Suprapubic skin (tissue), 4 donors: ENCODE measurements around the gene PLA2G4B. TPM values are rescaled to one million over a fixed set of nuclear protein-coding genes. Genes with fewer than 3 reads are reported as not detected.

Experiments
- DNase-seq, 2 donors: peaks; one replicate each; pipeline ENCODE4 v3.0.0-alpha.2; 2019; ENCODE audit warnings: low spot score in 2 of 2
- H3K27ac ChIP-seq: fragments of 200-600 bp; sonication (generic); one replicate; pipeline ENCODE4 v1.5.1; 2019
- H3K27me3 ChIP-seq: fragments of 200-600 bp; sonication (generic); one replicate; pipeline ENCODE4 v1.5.1; 2019
- H3K36me3 ChIP-seq: fragments of 200-600 bp; sonication (generic); one replicate; pipeline ENCODE4 v1.5.1; 2019
- H3K4me1 ChIP-seq: fragments of 200-600 bp; sonication (generic); one replicate; pipeline ENCODE4 v1.5.1; 2019
- H3K4me3 ChIP-seq: fragments of 200-600 bp; sonication (generic); one replicate; pipeline ENCODE4 v1.5.1; 2019; ENCODE audit warnings: mild to moderate bottlenecking
- H3K9me3 ChIP-seq: fragments of 200-600 bp; sonication (generic); one replicate; pipeline ENCODE4 v1.5.1; 2019
- CTCF ChIP-seq, 2 donors: fragments of 200-600 bp in 1 of 2; fragments of 450-650 bp in 1 of 2; sonication (generic) in 1 of 2; IDR thresholded peaks; one replicate each; pipeline ENCODE4 v1.5.1; 2016 to 2019; ENCODE audit warnings: antibody characterized with exemption in 2 of 2, mild to moderate bottlenecking in 1 of 2, moderate library complexity in 1 of 2
- EP300 ChIP-seq: sonication (generic); formaldehyde crosslinking; IDR thresholded peaks from one replicate; pipeline ENCODE4 v1.6.1; 2017; ENCODE audit warnings: antibody characterized with exemption
- POLR2A ChIP-seq, 2 donors: fragments of 450-650 bp; IDR thresholded peaks; one replicate each; pipeline ENCODE4 v1.6.1; 2017; ENCODE audit warnings: antibody characterized with exemption in 2 of 2, mild to moderate bottlenecking in 2 of 2, moderate library complexity in 2 of 2
- POLR2AphosphoS5 ChIP-seq, 3 donors: sonication (generic); formaldehyde crosslinking; IDR thresholded peaks; one replicate each; pipeline ENCODE4 v1.6.1; 2017; ENCODE audit warnings: antibody characterized with exemption in 3 of 3
- WGBS: methylation state at CpG from one replicate; pipeline ENCODE4 v1.1.5; 2018; 5-methylcytosine and 5-hydroxymethylcytosine counted together
- total RNA-seq, 4 donors: library from RNA; depleted of rRNA; stranded (reverse); fragments of >200 nt; gene quantifications; one replicate each; pipeline ENCODE4 v1.1.0, GENCODE V29; 2016

PLA2G4B gene
- total RNA-seq, 4 donors from 2014 or later = 59.7 to 195 (median 73.7) TPM

GRCh38 chr15:41871175-41871905, 32.7 kb downstream of the PLA2G4B start:
- peaks cover 14% of the 10 kb centered on the region for H3K4me1 ChIP-seq

GRCh38 chr15:41872166-41872747, 33.6 kb downstream of the PLA2G4B start:
- Histone ChIP-seq H3K4me3 (no peak overlapping the region), H3K9me3 (no peaks in the 10 kb centered on the region), H3K36me3 (no peaks in the 10 kb centered on the region), H3K27me3 (no peaks in the 10 kb centered on the region), H3K27ac (no peak overlapping the region), H3K4me1 (peaks cover 14% of the 10 kb centered on the region)
- TF ChIP-seq POLR2AphosphoS5 (IDR thresholded peaks at IDR 0.05) (no peak), CTCF (IDR thresholded peaks at IDR 0.05) (no peak), POLR2A (IDR thresholded peaks at IDR 0.05) (no peak), EP300 (no peak)
- WGBS = 93% methylated on average over 9 of the region's 9 CpGs
- no peak for DNase-seq

More at GRCh38 chr15:41871175-41871905, 32.7 kb downstream of the PLA2G4B start:
- WGBS = 89% methylated on average over 11 of the region's 19 CpGs
- TF ChIP-seq POLR2AphosphoS5 (IDR thresholded peaks at IDR 0.05) = no peak
- no peak for TF ChIP-seq CTCF (IDR thresholded peaks at IDR 0.05)
- no peak for TF ChIP-seq EP300
- no peak for TF ChIP-seq POLR2A (IDR thresholded peaks at IDR 0.05)
- Histone ChIP-seq H3K36me3 (no peaks in the 10 kb centered on the region), H3K27me3 (no peaks in the 10 kb centered on the region), H3K9me3 (no peaks in the 10 kb centered on the region), H3K4me3 (no peak overlapping the region), H3K27ac (no peak overlapping the region)
- no peak for DNase-seq

GRCh38 chr15:41873711-41874110, 35.1 kb downstream of the PLA2G4B start:
- H3K4me1 ChIP-seq = peaks cover 24% of the 10 kb centered on the region
- no peak for DNase-seq
- no peaks in the 10 kb centered on the region for H3K9me3 ChIP-seq
- H3K4me3 ChIP-seq = no peak overlapping the region
- H3K27ac ChIP-seq = no peak overlapping the region
- TF ChIP-seq POLR2A (IDR thresholded peaks at IDR 0.05) = no peak
- TF ChIP-seq CTCF (IDR thresholded peaks at IDR 0.05) = no peak
- TF ChIP-seq POLR2AphosphoS5 (IDR thresholded peaks at IDR 0.05) = no peak
- no peak for TF ChIP-seq EP300
- H3K36me3 ChIP-seq = no peaks in the 10 kb centered on the region
- WGBS = 86% methylated on average over 6 of the region's 8 CpGs
- H3K27me3 ChIP-seq = no peaks in the 10 kb centered on the region

GRCh38 chr15:41874736-41875135, 36.1 kb downstream of the PLA2G4B start:
- 84% methylated on average over 10 of the region's 12 CpGs for whole genome bisulfite sequencing
- H3K36me3 ChIP-seq = no peaks in the 10 kb centered on the region
- no peaks in the 10 kb centered on the region for H3K27me3 ChIP-seq
- no peak for DNase-seq
- H3K9me3 ChIP-seq = no peaks in the 10 kb centered on the region
- TF ChIP-seq CTCF (IDR thresholded peaks at IDR 0.05) = no peak
- peaks cover 21% of the 10 kb centered on the region for H3K4me1 ChIP-seq
- H3K27ac ChIP-seq = no peak overlapping the region
- no peak overlapping the region for H3K4me3 ChIP-seq

GRCh38 chr15:41876007-41876406, 37.4 kb downstream of the PLA2G4B start:
- WGBS = 71% methylated on average over 3 of the region's 13 CpGs
- H3K27me3 ChIP-seq = peaks cover 7% of the 10 kb centered on the region
- H3K4me3 ChIP-seq = no peak overlapping the region
- DNase-seq = no peak
- H3K36me3 ChIP-seq = no peaks in the 10 kb centered on the region
- H3K27ac ChIP-seq = no peak overlapping the region
- peaks cover 23% of the 10 kb centered on the region for H3K4me1 ChIP-seq
- no peak for TF ChIP-seq CTCF (IDR thresholded peaks at IDR 0.05)
- no peaks in the 10 kb centered on the region for H3K9me3 ChIP-seq
